OCI-LY7 (cell line): ENCODE results near the gene ARHGAP4. TPM values are rescaled to one million over a fixed set of nuclear protein-coding genes. Genes with fewer than 3 reads are reported as not detected.

Experiments used
- BruUV-seq: library from RNA; stranded (reverse); fragments of 400-500 nt; replicated peaks from 2 replicates; lab custom pipeline; 2021; lab: Mats Ljungman, UMichigan
- CTCF ChIA-PET: fragments of 300-600 bp; sonication (Branson Sonifier 250); formaldehyde crosslinking; loops from one replicate; lab custom pipeline; 2022; ENCODE audit warnings: antibody characterized with exemption; ENCODE audit not compliant: unreplicated experiment; lab: Charles Lee
- POLR2A ChIA-PET: fragments of 300-600 bp; sonication (Branson Sonifier 250); formaldehyde crosslinking; loops from one replicate; lab custom pipeline; 2022; ENCODE audit warnings: antibody characterized with exemption; lab: Charles Lee
- DNase-seq: peaks from one replicate; pipeline ENCODE4 v3.0.0-alpha.2; 2015; ENCODE audit warnings: low spot score
- H2AFZ ChIP-seq: fragments of 200-600 bp; sonication (generic), shearing (Covaris generic); 2 replicates; pipeline ENCODE4 v1.6.1; 2014; ENCODE audit warnings: mild to moderate bottlenecking, antibody characterized with exemption, low read length, moderate library complexity
- H3K27ac ChIP-seq: fragments of 200-600 bp; sonication (generic); 2 replicates; pipeline ENCODE4 v1.5.1; 2014; ENCODE audit warnings: mixed run types, low read depth, mild to moderate bottlenecking, moderate library complexity, low read length, inconsistent platforms; ENCODE audit not compliant: poor library complexity, severe bottlenecking
- H3K36me3 ChIP-seq: fragments of 200-600 bp; sonication (generic); 2 replicates; pipeline ENCODE4 v1.6.1; 2014; ENCODE audit warnings: mild to moderate bottlenecking, antibody characterized with exemption, low read length, moderate library complexity, mixed read lengths; ENCODE audit not compliant: insufficient read depth
- H3K4me1 ChIP-seq: fragments of 200-600 bp; sonication (generic); 2 replicates; pipeline ENCODE4 v1.5.1; 2014; ENCODE audit warnings: mild to moderate bottlenecking, low read length; ENCODE audit not compliant: insufficient read depth, poor library complexity, severe bottlenecking
- H3K4me2 ChIP-seq: fragments of 200-600 bp; sonication (generic); 2 replicates; pipeline ENCODE4 v1.6.1; 2014; ENCODE audit warnings: mild to moderate bottlenecking, low read length
- H3K4me3 ChIP-seq: fragments of 200-600 bp; sonication (generic); 2 replicates; pipeline ENCODE4 v1.5.1; 2014; ENCODE audit warnings: mild to moderate bottlenecking, low read depth, low read length; ENCODE audit not compliant: poor library complexity, severe bottlenecking
- H3K79me2 ChIP-seq: fragments of 200-600 bp; sonication (generic); 2 replicates; pipeline ENCODE4 v1.6.1; 2016; ENCODE audit warnings: low read depth, mild to moderate bottlenecking, low read length, moderate library complexity, mixed read lengths; ENCODE audit not compliant: insufficient read depth
- H3K9me2 ChIP-seq: fragments of 200-600 bp; sonication (generic); 2 replicates; pipeline ENCODE4 v1.6.1; 2016; ENCODE audit warnings: mild to moderate bottlenecking, low read length, mixed read lengths; ENCODE audit not compliant: insufficient read depth
- H3K9me3 ChIP-seq: fragments of 200-600 bp; sonication (generic); 2 replicates; pipeline ENCODE4 v1.6.1; 2014; ENCODE audit warnings: mild to moderate bottlenecking, mixed run types, low read length, mixed read lengths
- H4K20me1 ChIP-seq: fragments of 200-600 bp; sonication (generic); 2 replicates; pipeline ENCODE4 v1.6.1; 2014; ENCODE audit warnings: mild to moderate bottlenecking, antibody characterized with exemption, low read length, moderate library complexity, mixed read lengths; ENCODE audit not compliant: insufficient read depth
- CTCF ChIP-seq: fragments of 200-600 bp; sonication (generic); conservative IDR thresholded peaks from 2 replicates; pipeline ENCODE4 v1.5.1; 2014; ENCODE audit warnings: mild to moderate bottlenecking, antibody characterized with exemption, low read length, moderate library complexity, mixed read lengths
- EZH2phosphoT487 ChIP-seq: fragments of 200-600 bp; sonication (generic); IDR thresholded peaks from 2 replicates; pipeline ENCODE4 v1.6.1; 2018; ENCODE audit warnings: low read depth, borderline replicate concordance, mild to moderate bottlenecking, mixed run types, antibody characterized with exemption, low read length, moderate library complexity, mixed read lengths
- intact Hi-C: fragments of 100-400 bp; cut with micrococcal nuclease; formaldehyde crosslinking; loops from one replicate; pipeline ENCODE4 v1.10.0; 2022; ENCODE audit not compliant: unreplicated experiment
- total RNA-seq, 2 experiments: library from RNA; depleted of rRNA in 1 of 2; stranded (reverse); fragments of >200 nt in 1 of 2; shearing (Covaris generic) in 1 of 2; gene quantifications; 2 replicates each; pipeline ENCODE4 v1.2.3, GENCODE V29; 2014 to 2022

The ARHGAP4 gene
- total RNA-seq, 2 experiments from 2014 or later, result 126 to 128 TPM

GRCh38 chrX:153865685-153866084, 60.4 kb downstream of the ARHGAP4 start:
- no peak for DNase-seq
- BruUV-seq, result no TSS peak
- Histone ChIP-seq H3K36me3 (no peaks in the 10 kb centered on the region), H3K4me3 (no peak overlapping the region), H3K9me2 (no peaks in the 10 kb centered on the region), H3K4me2 (no peak overlapping the region), H3K79me2 (no peaks in the 10 kb centered on the region), H3K9me3 (no peaks in the 10 kb centered on the region), H3K27ac (no peak overlapping the region), H4K20me1 (no peaks in the 10 kb centered on the region), H3K4me1 (no peaks in the 10 kb centered on the region), H2AFZ (no peak overlapping the region)
- ChIA-PET CTCF (no interaction called here), POLR2A (no interaction called here)
- TF ChIP-seq CTCF, result no peak
- TF ChIP-seq EZH2phosphoT487, result no peak
- intact Hi-C loops, result no loop called here

GRCh38 chrX:153865321-153865580, 60.8 kb downstream of the ARHGAP4 start:
- no TSS peak for BruUV-seq
- Histone ChIP-seq H3K79me2 (no peaks in the 10 kb centered on the region), H3K9me3 (no peaks in the 10 kb centered on the region), H3K4me2 (no peak overlapping the region), H4K20me1 (no peaks in the 10 kb centered on the region), H3K36me3 (no peaks in the 10 kb centered on the region), H3K4me3 (no peak overlapping the region), H2AFZ (no peak overlapping the region), H3K4me1 (no peaks in the 10 kb centered on the region), H3K27ac (no peak overlapping the region), H3K9me2 (no peaks in the 10 kb centered on the region)
- intact Hi-C loops, result no loop called here
- ChIA-PET CTCF (no interaction called here), POLR2A (no interaction called here)
- no peak for DNase-seq
- TF ChIP-seq CTCF (no peak), EZH2phosphoT487 (no peak)

- H3K9me2 ChIP-seq, result no peaks in the 10 kb centered on the region
- H3K4me1 ChIP-seq, result no peaks in the 10 kb centered on the region
- H3K4me2 ChIP-seq, result no peak overlapping the region
- no peak overlapping the region for H2AFZ ChIP-seq
- no peak for TF ChIP-seq EZH2phosphoT487
- TF ChIP-seq CTCF, result no peak
- intact Hi-C loops, result no loop called here
- no peaks in the 10 kb centered on the region for H3K9me3 ChIP-seq
- H4K20me1 ChIP-seq, result no peaks in the 10 kb centered on the region
- H3K27ac ChIP-seq, result no peak overlapping the region
- H3K79me2 ChIP-seq, result no peaks in the 10 kb centered on the region
- H3K4me3 ChIP-seq, result no peak overlapping the region
- DNase-seq, result no peak
- no peaks in the 10 kb centered on the region for H3K36me3 ChIP-seq
- ChIA-PET CTCF (no interaction called here), POLR2A (no interaction called here)
- BruUV-seq, result no TSS peak
Observed at GRCh38 chrX:153864561-153865320, 61.3 kb downstream of the ARHGAP4 start.
